GM12874 (cell line): ENCODE measurements around the gene DHRS7B.

ENCODE experiments used
- TF ChIP-seq, protein P1 (sequence below): IDR thresholded peaks from 2 replicates; pipeline ENCODE4 v1.5.1; 2011; ENCODE audit warnings: low read depth, mild to moderate bottlenecking, control low read depth, low read length, moderate library complexity; ENCODE audit not compliant: insufficient read depth

Gene DHRS7B

DNA sequence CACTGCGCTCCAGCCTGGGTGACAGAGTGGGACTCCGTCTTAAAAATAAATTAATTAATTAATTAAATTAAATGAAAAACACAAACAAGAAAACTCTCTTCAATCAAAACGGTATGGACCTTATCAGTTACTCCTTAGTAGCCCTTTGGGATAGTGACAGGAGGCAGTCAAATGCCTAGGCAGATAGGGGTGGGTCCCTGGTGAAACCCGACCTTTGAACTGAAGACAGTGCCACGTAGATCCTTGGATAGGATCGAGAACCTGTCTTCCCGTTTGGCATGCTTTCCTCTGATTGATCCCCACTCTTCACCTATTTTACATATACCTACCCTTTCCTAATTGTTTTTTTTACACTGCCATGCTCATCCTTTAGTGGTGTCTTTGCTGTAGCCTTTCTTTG, 22.2 kb upstream of the DHRS7B start:
- TF ChIP-seq, protein P1, sequence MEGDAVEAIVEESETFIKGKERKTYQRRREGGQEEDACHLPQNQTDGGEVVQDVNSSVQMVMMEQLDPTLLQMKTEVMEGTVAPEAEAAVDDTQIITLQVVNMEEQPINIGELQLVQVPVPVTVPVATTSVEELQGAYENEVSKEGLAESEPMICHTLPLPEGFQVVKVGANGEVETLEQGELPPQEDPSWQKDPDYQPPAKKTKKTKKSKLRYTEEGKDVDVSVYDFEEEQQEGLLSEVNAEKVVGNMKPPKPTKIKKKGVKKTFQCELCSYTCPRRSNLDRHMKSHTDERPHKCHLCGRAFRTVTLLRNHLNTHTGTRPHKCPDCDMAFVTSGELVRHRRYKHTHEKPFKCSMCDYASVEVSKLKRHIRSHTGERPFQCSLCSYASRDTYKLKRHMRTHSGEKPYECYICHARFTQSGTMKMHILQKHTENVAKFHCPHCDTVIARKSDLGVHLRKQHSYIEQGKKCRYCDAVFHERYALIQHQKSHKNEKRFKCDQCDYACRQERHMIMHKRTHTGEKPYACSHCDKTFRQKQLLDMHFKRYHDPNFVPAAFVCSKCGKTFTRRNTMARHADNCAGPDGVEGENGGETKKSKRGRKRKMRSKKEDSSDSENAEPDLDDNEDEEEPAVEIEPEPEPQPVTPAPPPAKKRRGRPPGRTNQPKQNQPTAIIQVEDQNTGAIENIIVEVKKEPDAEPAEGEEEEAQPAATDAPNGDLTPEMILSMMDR, result no peak

- TF ChIP-seq, protein P1, result no peak
These were observed 21.5 kb upstream of the DHRS7B start for GRCh38 chr17:21105064-21105894.

- TF ChIP-seq, protein P1, result no peak
These were observed 20.4 kb upstream of the DHRS7B start for GRCh38 chr17:21106316-21106715.

DNA sequence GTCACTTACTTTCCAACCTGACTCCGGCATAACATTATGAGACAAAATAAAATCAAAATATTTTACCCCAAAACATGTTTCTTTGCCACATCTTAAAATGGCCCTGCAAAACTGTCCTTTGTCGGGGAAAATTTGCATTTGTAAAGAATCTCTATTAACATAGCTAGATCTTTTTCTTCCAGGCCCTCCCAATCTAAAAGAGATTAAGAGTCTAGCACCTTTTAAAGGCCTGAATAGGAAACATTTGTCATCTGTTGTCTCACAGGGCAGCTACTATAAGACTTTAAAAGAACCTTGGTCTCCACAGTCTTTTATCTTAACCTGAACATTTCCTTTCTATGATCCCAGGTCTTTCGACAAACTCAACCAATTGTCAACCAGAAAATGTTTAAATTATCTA, 18.1 kb upstream of the DHRS7B start:
- TF ChIP-seq, protein P1, result no peak

DNA sequence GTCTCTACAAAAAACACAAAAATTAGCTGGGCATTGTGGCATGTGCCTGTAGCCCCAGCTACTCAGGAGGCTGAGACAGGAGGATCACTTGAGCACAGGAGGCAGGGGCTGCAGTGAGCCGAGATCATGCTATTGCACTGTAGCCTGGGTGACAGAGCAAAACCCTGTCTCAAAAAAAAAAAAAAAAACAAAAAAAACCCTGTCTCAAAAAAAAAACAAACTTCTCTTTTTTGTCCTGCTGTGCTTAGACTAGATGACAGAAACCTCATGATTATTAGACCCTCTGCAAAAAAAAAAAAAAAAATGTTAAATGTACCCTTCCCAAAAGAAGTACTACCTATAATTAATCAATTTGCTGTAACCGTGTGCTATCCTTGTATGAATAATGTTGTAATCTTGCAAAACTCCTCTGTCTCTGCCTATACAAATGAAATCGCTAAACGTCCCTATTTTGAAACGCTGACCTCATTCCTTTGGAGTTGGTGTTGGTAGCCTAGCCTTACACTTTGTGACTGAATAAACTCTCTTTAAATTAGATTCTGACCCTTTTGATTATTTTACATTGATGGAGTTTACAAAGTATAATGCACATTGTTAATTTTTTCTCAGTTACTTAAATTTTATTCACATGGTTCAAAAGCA, 13.6 kb upstream of the DHRS7B start:
- TF ChIP-seq, protein P1, result no peak

GRCh38 chr17:21113716-21114115, 13.0 kb upstream of the DHRS7B start:
- TF ChIP-seq, protein P1, result no peak

DNA sequence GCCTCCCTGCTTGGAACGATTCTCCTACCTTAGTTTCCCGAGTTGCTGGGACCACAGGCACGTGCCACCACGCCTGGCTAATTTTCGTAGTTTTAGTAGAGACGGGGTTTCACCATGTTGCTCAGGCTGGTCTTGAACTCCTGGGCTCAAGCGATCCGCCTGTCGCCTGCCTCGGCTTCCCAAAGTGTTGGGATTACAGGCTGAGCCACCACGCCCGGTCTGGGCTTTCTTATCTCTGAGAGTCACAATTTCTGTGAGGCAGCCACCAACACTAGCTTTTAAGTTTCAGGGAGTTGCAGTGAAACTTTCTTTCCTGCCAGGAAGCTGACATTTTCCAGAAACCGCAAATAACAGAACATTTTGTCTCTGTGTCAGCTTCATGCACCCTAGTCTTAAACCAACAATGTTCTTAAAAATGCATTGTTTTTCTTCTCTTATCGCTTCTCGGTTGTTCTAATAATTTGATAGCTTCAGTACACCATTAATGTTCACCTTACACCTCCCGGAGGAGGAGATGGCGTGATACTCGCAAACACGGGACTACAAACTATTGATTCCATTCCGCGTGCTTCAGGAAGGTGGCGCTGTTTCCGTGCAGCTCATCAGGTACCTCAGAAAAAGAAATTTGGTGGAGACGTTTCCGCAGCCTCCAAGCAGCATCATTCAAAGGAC, 7.4 kb upstream of the DHRS7B start:
- TF ChIP-seq, protein P1, result peak; percentile 86
